HepG2 (cell line): ENCODE data around the gene WWC2. TPM values are rescaled to one million over a fixed set of nuclear protein-coding genes. Genes with fewer than 3 reads are reported as not detected.

Source experiments
- ATAC-seq: fragments of 200-7000 bp; cut with Tn5 transposase; 3 replicates; pipeline ENCODE4 v1.9.1; 2020; ENCODE audit warnings: mild to moderate bottlenecking, moderate library complexity
- BruUV-seq: library from RNA; stranded (reverse); fragments of 400-500 nt; replicated peaks from 2 replicates; lab custom pipeline; 2021; lab: Mats Ljungman, UMichigan
- CTCF ChIA-PET: fragments of 300-600 bp; formaldehyde crosslinking; extraction: SDS; loops from one replicate; lab custom pipeline; 2021; ENCODE audit warnings: low total read pairs, inconsistent platforms, low intra/inter-chr PET ratio; lab: Yijun Ruan, JAX
- POLR2A ChIA-PET: fragments of 350-600 bp; sonication (Branson Sonifier 250); formaldehyde crosslinking; loops from one replicate; lab custom pipeline; 2020; ENCODE audit warnings: antibody characterized with exemption, inconsistent platforms; lab: Yijun Ruan, JAX
- DNase-seq: peaks from one replicate; pipeline ENCODE4 v3.0.0-alpha.2; 2015; ENCODE audit warnings: low spot score
- FAIRE-seq: peaks from 3 replicates; lab custom pipeline; 2011; peaks lifted over from hg19 to GRCh38; lab: Jason Lieb, UNC
- H2AFZ ChIP-seq: one replicate; pipeline ENCODE4 v1.6.1; 2011; ENCODE audit warnings: low read length, inconsistent platforms
- H3K27ac ChIP-seq: fragments of 300-600 bp; 3 replicates; pipeline ENCODE4 v1.8.0; 2011; ENCODE audit warnings: mixed run types, mild to moderate bottlenecking, mixed read lengths, low read length, inconsistent platforms; ENCODE audit not compliant: insufficient read depth; ENCODE audit errors: extremely low read length
- H3K27me3 ChIP-seq, 2 experiments: fragments of 200-600 bp in 1 of 2; 2 replicates in 1 of 2; 3 replicates in 1 of 2; pipeline versions ENCODE4 v1.6.0 to v1.8.0; 2011; ENCODE audit warnings: low read length in 2 of 2, mild to moderate bottlenecking in 2 of 2, moderate library complexity in 2 of 2, inconsistent platforms in 1 of 2; ENCODE audit not compliant: insufficient read depth in 2 of 2, control insufficient read depth in 1 of 2
- H3K36me3 ChIP-seq, 2 experiments: fragments of 200-600 bp in 1 of 2; replicated peaks in 1 of 2; 2 replicates in 1 of 2; 3 replicates in 1 of 2; pipeline versions ENCODE4 v1.5.1 to v1.8.0; 2011; ENCODE audit warnings: low read length in 2 of 2, inconsistent platforms in 1 of 2; ENCODE audit not compliant: insufficient read depth in 2 of 2, control insufficient read depth in 1 of 2
- H3K4me1 ChIP-seq: 2 replicates; pipeline ENCODE4 v1.5.1; 2012; ENCODE audit warnings: low read length, inconsistent platforms; ENCODE audit not compliant: insufficient read depth
- H3K4me2 ChIP-seq: 2 replicates; pipeline ENCODE4 v1.6.0; 2011; ENCODE audit warnings: low read depth, low read length, inconsistent platforms
- H3K4me3 ChIP-seq, 3 experiments: fragments of 200-600 bp in 1 of 3; sonication (generic), shearing (Covaris generic) in 1 of 3; replicated peaks in 1 of 3; 2 replicates each; pipeline ENCODE4 v1.5.1; 2011 to 2016; ENCODE audit warnings: low read length in 3 of 3, inconsistent platforms in 2 of 3, low read depth in 2 of 3, mild to moderate bottlenecking in 2 of 3, control low read depth in 1 of 3, mixed read lengths in 1 of 3; ENCODE audit not compliant: insufficient read depth in 1 of 3
- H3K79me2 ChIP-seq: one replicate; pipeline ENCODE4 v1.6.1; 2011; ENCODE audit warnings: low read length, inconsistent platforms; ENCODE audit not compliant: insufficient read depth
- H3K9ac ChIP-seq: 2 replicates; pipeline ENCODE4 v1.6.0; 2011; ENCODE audit warnings: mild to moderate bottlenecking, low read depth, low read length, inconsistent platforms; ENCODE audit not compliant: insufficient read depth
- H3K9me3 ChIP-seq: 2 replicates; pipeline ENCODE4 v1.5.1; 2012; ENCODE audit warnings: mild to moderate bottlenecking, low read length
- H4K20me1 ChIP-seq: 2 replicates; pipeline ENCODE4 v1.6.0; 2011; ENCODE audit warnings: inconsistent platforms, mild to moderate bottlenecking, low read length, moderate library complexity; ENCODE audit not compliant: insufficient read depth
- GABPA ChIP-seq, 2 experiments: IDR thresholded peaks; 2 replicates each; pipeline ENCODE4 v1.6.1; 2011 to 2016; ENCODE audit warnings: low read depth in 2 of 2, low read length in 1 of 2, missing biosample characterization in 1 of 2, missing genetic modification characterization in 1 of 2
- GMEB2 ChIP-seq: IDR thresholded peaks from 2 replicates; pipeline ENCODE4 v1.6.1; 2016; ENCODE audit warnings: missing biosample characterization, missing genetic modification reagents, low read depth
- KAT7 ChIP-seq: IDR thresholded peaks from 2 replicates; pipeline ENCODE4 v1.6.1; 2018; ENCODE audit warnings: borderline replicate concordance, missing compliant biosample characterization
- MAFF ChIP-seq: IDR thresholded peaks from 2 replicates; pipeline ENCODE4 v1.6.1; 2011; ENCODE audit warnings: low read depth, low read length, improper control_type of control experiment
- POGK ChIP-seq: sonication (generic); formaldehyde crosslinking; conservative IDR thresholded peaks from 2 replicates; pipeline ENCODE4 v1.8.0; 2022; ENCODE audit warnings: mild to moderate bottlenecking, moderate library complexity, missing genetic modification reagents
- PRPF4 ChIP-seq: fragments of 200-400 bp; formaldehyde crosslinking; IDR thresholded peaks from 2 replicates; pipeline ENCODE4 v1.6.1; 2016; ENCODE audit warnings: low read length, low read depth; ENCODE audit not compliant: poor library complexity, severe bottlenecking
- RBAK ChIP-seq: sonication (generic); formaldehyde crosslinking; IDR thresholded peaks from 2 replicates; pipeline ENCODE4 v1.5.1; 2020; ENCODE audit warnings: mild to moderate bottlenecking, missing genetic modification reagents
- SIN3B ChIP-seq: fragments of 150-350 bp; IDR thresholded peaks from 2 replicates; pipeline ENCODE4 v1.6.1; 2014; ENCODE audit warnings: low read length
- ZBTB25 ChIP-seq: IDR thresholded peaks from 2 replicates; pipeline ENCODE4 v1.6.1; 2018; ENCODE audit warnings: missing genetic modification reagents
- ZNF350 ChIP-seq: sonication (generic); formaldehyde crosslinking; IDR thresholded peaks from 2 replicates; pipeline ENCODE4 v1.4.0; 2020; ENCODE audit warnings: mild to moderate bottlenecking, low read depth, missing genetic modification reagents, borderline replicate concordance
- WGBS: methylation state at CpG from one replicate; pipeline ENCODE4 v1.1.6; 2017; ENCODE audit warnings: low lambda C conversion rate; 5-methylcytosine and 5-hydroxymethylcytosine counted together
- in situ Hi-C: cut with HindIII; loops from 2 replicates; pipeline ENCODE4 v1.10.0; 2017; ENCODE audit warnings: low pct_unique_long_range_greater_than_20kb; ENCODE audit not compliant: extremely low pct_ligation_motif_present
- intact Hi-C: fragments of 100-400 bp; cut with micrococcal nuclease; formaldehyde crosslinking; loops from one replicate; pipeline ENCODE4 v1.10.0; 2022; ENCODE audit not compliant: unreplicated experiment
- polyA plus RNA-seq, 8 experiments: library from polyadenylated mRNA; depleted of rRNA in 3 of 8; stranded (reverse) in 7 of 8; unstranded in 1 of 8; fragments of >200 nt; fragmentation: Illumina TruSeq in 4 of 8; extraction: Trizol in 4 of 8; gene quantifications; 2 replicates each; pipeline versions ENCODE4 v1.2.1 to v1.2.3, GENCODE V29; 2011 to 2016; ENCODE audit warnings: low read depth in 4 of 8, missing spikeins in 1 of 8, mixed read lengths in 1 of 8; ENCODE audit not compliant: insufficient read depth in 1 of 8
- total RNA-seq, 5 experiments: library from RNA; depleted of rRNA; stranded (reverse); fragments of >200 nt; fragmentation: Illumina TruSeq; extraction: Trizol; gene quantifications; 2 replicates each; pipeline ENCODE4 v1.2.3, GENCODE V29; 2016; ENCODE audit warnings: low read depth in 1 of 5

Gene WWC2
- total and polyA plus RNA-seq, 2 of the 13 experiments (the other 11 are each of a cell fraction or from before 2014, with no cell fraction given): 40.0 to 50.1 TPM

- TF ChIP-seq GABPA (IDR thresholded peaks at IDR 0.05; ENCODE audit: low read depth, low read length): no peak
- no peak for TF ChIP-seq GABPA (CRISPR knock-in tag; IDR thresholded peaks at IDR 0.05; ENCODE audit: low read depth)
- TF ChIP-seq MAFF: no peak
- TF ChIP-seq KAT7 (CRISPR knock-in tag): no peak
- TF ChIP-seq POGK (CRISPR knock-in tag): no peak
- no peak for TF ChIP-seq GMEB2 (CRISPR knock-in tag)
- TF ChIP-seq PRPF4: no peak
- no peak for TF ChIP-seq SIN3B
Observed at GRCh38 chr4:183289688-183290087, 190.6 kb downstream of the WWC2 start (continued).

GRCh38 chr4:183291070-183291469 lies 192.0 kb downstream of the WWC2 start:
- in situ Hi-C loops: no loop called here
- Histone ChIP-seq H3K36me3 (peaks cover 15 to 77% of the 10 kb centered on the region in 2 experiments), H3K79me2 (no peaks in the 10 kb centered on the region), H4K20me1 (no peaks in the 10 kb centered on the region), H3K27ac (no peak overlapping the region), H3K27me3 (no peaks in the 10 kb centered on the region), H3K4me3 (no peak overlapping the region), H3K4me2 (no peak overlapping the region), H2AFZ (no peak overlapping the region), H3K4me1 (no peaks in the 10 kb centered on the region), H3K9me3 (no peaks in the 10 kb centered on the region), H3K9ac (no peak overlapping the region)
- DNase-seq (no peak), ATAC-seq (no peak), FAIRE-seq (no peak)
- no TSS peak for BruUV-seq
- no peak for TF ChIP-seq RBAK (CRISPR knock-in tag)
- no peak for TF ChIP-seq ZBTB25 (CRISPR knock-in tag)
- TF ChIP-seq ZNF350: no peak
- intact Hi-C loops: no loop called here
- CTCF ChIA-PET: no interaction called here
- WGBS: 96% methylated on average over 2 of the region's 2 CpGs
- POLR2A ChIA-PET: no interaction called here
